Mucosa of descending colon (tissue), 3 donors: ENCODE measurements around the gene CGNL1. TPM values are rescaled to one million over a fixed set of nuclear protein-coding genes. Genes with fewer than 3 reads are reported as not detected.
A peak's percentile ranks its signal among the peaks of the same experiment; 100 is the strongest.

Experiments used
- ATAC-seq: fragments of 200-7000 bp; cut with Tn5 transposase; one replicate; pipeline ENCODE4 v1.9.1; 2020; ENCODE audit warnings: mild to moderate bottlenecking, moderate library complexity
- DNase-seq, 3 donors: peaks; one replicate each; pipeline ENCODE4 v3.0.0-alpha.2; 2020
- H3K36me3 ChIP-seq: fragments of 200-600 bp; one replicate; pipeline ENCODE4 v1.8.0; 2021; ENCODE audit warnings: low read depth, mild to moderate bottlenecking
- H3K4me1 ChIP-seq: fragments of 200-600 bp; one replicate; pipeline ENCODE4 v1.8.0; 2021; ENCODE audit warnings: low read depth, mild to moderate bottlenecking
- H3K4me3 ChIP-seq: fragments of 200-600 bp; one replicate; pipeline ENCODE4 v1.8.0; 2021; ENCODE audit warnings: mild to moderate bottlenecking
- H3K9me3 ChIP-seq: fragments of 200-600 bp; one replicate; pipeline ENCODE4 v1.8.0; 2021; ENCODE audit warnings: mild to moderate bottlenecking
- CTCF ChIP-seq: fragments of 200-600 bp; IDR thresholded peaks from one replicate; pipeline ENCODE4 v1.8.0; 2022; ENCODE audit warnings: antibody characterized with exemption, mild to moderate bottlenecking
- intact Hi-C, 2 donors: fragments of 100-400 bp; cut with DNase I in 1 of 2; cut with micrococcal nuclease in 1 of 2; formaldehyde crosslinking; loops; one replicate each; pipeline versions ENCODE4 v1.11.0 to v1.11.1; 2022; cut with DNase I, micrococcal nuclease
- total RNA-seq, 3 donors: library from RNA; stranded (reverse); fragmentation: NEBNext Ultra II Directional in 2 of 3; extraction: Animal tissue kit (Norgen Biotek cat#: 25700) in 2 of 3; gene quantifications; one replicate each; pipeline versions ENCODE4 v1.2.1 to v1.2.4, GENCODE V29; 2021 to 2023
- donor health status: DM: no; HTN: no; CAD: no; lungs with moderate emphysema.
- donor health status: DM: no; HTN: no; CAD: no.
- donor health status: DM: no; HTN: yes; CAD: no.

The CGNL1 gene
- total RNA-seq, 3 donors from 2014 or later = 3.3 to 4.5 (median 3.9) TPM

- ATAC-seq (no peak), DNase-seq (no peak)
- no peaks in the 10 kb centered on the region for H3K36me3 ChIP-seq
- intact Hi-C loops = no loop called here
- H3K4me1 ChIP-seq = peaks cover 3% of the 10 kb centered on the region
- TF ChIP-seq CTCF = no peak
- no peak overlapping the region for H3K4me3 ChIP-seq
- H3K9me3 ChIP-seq = no peaks in the 10 kb centered on the region
Observed at GRCh38 chr15:57568299-57568698, 192.0 kb downstream of the CGNL1 start.

- H3K36me3 ChIP-seq = no peaks in the 10 kb centered on the region
- no peak for TF ChIP-seq CTCF
- intact Hi-C loops = no loop called here
Observed at GRCh38 chr15:57570340-57570739, 194.0 kb downstream of the CGNL1 start.

GRCh38 chr15:57570994-57571393 lies 194.7 kb downstream of the CGNL1 start:
- peaks cover 3% of the 10 kb centered on the region for H3K4me1 ChIP-seq
- H3K4me3 ChIP-seq = no peak overlapping the region
- intact Hi-C loops = no loop called here
- no peaks in the 10 kb centered on the region for H3K36me3 ChIP-seq
- DNase-seq (no peak), ATAC-seq (peak; percentile 16)
- no peak for TF ChIP-seq CTCF
- no peaks in the 10 kb centered on the region for H3K9me3 ChIP-seq

More at GRCh38 chr15:57570340-57570739, 194.0 kb downstream of the CGNL1 start:
- Histone ChIP-seq H3K4me1 (peaks cover 3% of the 10 kb centered on the region), H3K9me3 (no peaks in the 10 kb centered on the region), H3K4me3 (no peak overlapping the region)
- ATAC-seq = no peak
- no peak for DNase-seq

GRCh38 chr15:57571725-57572124 lies 195.4 kb downstream of the CGNL1 start:
- intact Hi-C loops = no loop called here
- ATAC-seq (no peak), DNase-seq (no peak)
- Histone ChIP-seq H3K9me3 (no peaks in the 10 kb centered on the region), H3K4me1 (peaks cover 3% of the 10 kb centered on the region), H3K4me3 (no peak overlapping the region), H3K36me3 (no peaks in the 10 kb centered on the region)
- TF ChIP-seq CTCF = no peak

GRCh38 chr15:57572468-57572867 lies 196.2 kb downstream of the CGNL1 start:
- peaks cover 3% of the 10 kb centered on the region for H3K4me1 ChIP-seq
- H3K4me3 ChIP-seq = no peak overlapping the region
- intact Hi-C loops = no loop called here
- no peaks in the 10 kb centered on the region for H3K36me3 ChIP-seq
- TF ChIP-seq CTCF = no peak
- ATAC-seq = no peak
- DNase-seq = no peak
- H3K9me3 ChIP-seq = no peaks in the 10 kb centered on the region

- H3K9me3 ChIP-seq = no peaks in the 10 kb centered on the region
- no peak for DNase-seq
- no peaks in the 10 kb centered on the region for H3K36me3 ChIP-seq
- no peak overlapping the region for H3K4me3 ChIP-seq
- intact Hi-C loops = no loop called here
- no peak for ATAC-seq
- no peak for TF ChIP-seq CTCF
- no peaks in the 10 kb centered on the region for H3K4me1 ChIP-seq
Observed at GRCh38 chr15:57573151-57573550, 196.8 kb downstream of the CGNL1 start.
